Activated effector memory CD4-positive, alpha-beta T cell treated with Interleukin-2 at 50 U/mL for 16 hours (primary cell): ENCODE results near the gene APCDD1L.
"Not testable (repeated sequence)": the region's sequence is repeated elsewhere in the genome, so short reads cannot be mapped to it uniquely, and the experiment has no call there.

Source experiments
- DNase-seq: peaks from one replicate; pipeline ENCODE4 v3.0.0-alpha.2; 2020

The APCDD1L gene

DNA sequence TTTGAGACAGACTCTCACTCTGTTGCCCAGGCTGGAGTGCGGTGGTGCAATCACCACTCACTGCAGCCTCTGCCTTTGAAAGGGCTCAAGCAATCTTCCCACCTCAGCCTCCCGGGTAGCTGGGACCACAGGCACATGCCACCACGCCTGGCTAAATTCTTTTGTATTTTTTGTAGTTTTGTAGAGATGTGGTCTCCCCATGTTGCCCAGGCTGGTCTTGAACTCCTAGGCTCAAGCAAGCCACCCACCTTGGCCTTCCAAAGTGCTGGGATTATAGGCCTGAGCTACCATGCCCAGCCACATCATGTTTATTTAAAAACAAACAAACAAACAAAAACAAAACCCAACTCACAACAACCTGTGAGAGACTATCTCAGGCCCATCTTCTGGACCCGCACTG, 29.7 kb upstream of the APCDD1L start:
- no peak for DNase-seq

GRCh38 chr20:58544286-58544685, 29.1 kb upstream of the APCDD1L start:
- no peak for DNase-seq

GRCh38 chr20:58543274-58543673, 28.1 kb upstream of the APCDD1L start:
- DNase-seq = no peak

GRCh38 chr20:58542411-58543095, 27.4 kb upstream of the APCDD1L start:
- DNase-seq = no peak

DNA sequence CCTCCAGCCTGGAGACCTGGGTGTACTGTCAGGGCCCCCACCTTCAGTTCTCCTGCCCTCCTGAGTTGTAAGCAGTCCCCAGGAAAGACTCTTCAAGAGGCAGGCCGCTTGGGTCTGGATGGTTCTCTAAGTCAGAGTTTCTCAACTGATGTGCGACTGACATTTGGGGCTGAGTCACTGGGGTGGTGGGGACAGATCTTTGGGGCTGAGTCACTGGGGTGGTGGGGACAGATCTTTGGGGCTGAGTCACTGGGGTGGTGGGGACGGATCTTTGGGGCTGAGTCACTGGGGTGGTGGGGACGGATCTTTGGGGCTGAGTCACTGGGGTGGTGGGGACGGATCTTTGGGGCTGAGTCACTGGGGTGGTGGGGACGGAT, 26.8 kb upstream of the APCDD1L start:
- DNase-seq = not testable (repeated sequence)

DNA sequence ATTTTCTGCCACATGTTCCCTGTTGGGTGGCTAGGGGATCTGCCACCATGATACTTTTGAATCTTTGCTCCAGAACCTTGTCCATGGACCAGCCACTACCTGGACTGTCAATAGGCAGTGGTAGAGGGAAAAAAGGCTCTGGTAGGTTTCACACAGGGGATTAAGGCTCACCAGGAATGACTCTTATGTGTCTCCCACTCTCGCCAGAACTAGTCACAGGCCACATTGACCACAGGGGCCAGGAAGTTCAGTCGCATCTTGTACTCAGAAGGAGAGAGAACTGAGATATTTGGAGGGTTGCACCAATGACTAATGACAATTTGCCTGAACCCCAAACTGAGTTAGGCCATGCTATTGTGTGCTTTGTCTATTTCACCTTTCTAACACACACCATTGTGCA, 23.6 kb upstream of the APCDD1L start:
- DNase-seq = no peak

DNA sequence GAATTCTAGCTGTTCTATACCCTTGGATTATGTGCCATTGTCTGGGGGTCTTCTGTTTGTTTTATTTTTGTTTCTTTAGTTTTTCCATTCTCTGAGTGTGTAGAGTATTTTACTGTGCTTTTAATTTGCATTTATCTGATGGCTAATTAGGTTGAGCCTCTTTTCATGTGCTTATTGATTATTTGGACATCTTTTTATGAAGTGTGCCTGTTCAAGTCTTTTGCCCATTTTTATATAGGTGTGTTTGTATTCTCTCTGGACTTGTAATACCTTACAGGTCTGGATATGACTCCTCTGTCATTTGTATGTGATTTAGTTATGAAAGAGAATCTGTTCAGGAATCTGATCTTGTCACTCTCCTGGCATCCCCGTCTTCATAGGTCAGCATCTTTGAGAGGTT, 22.6 kb upstream of the APCDD1L start:
- no peak for DNase-seq

DNA sequence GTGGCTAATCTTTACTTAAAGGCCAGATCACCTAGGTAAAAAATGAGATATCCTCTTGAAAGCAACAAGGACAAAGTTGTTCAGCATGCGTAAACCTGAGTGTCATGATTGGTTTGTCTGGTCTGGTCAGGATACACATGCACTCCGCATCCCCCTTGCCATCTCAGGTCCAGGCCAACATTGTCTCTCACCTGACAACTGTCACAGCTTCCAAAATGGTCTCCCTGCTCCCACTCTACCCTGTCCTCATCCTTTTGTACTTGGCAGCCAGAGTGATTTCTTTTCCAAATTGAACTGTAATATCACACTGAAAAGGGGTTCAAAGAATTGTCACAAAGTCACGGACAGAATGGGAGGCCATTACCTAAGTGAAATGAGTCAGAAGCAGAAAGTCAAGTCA, 21.1 kb upstream of the APCDD1L start:
- no peak for DNase-seq

- DNase-seq = no peak
Measured at GRCh38 chr20:58531657-58532056, 16.5 kb upstream of the APCDD1L start.

- no peak for DNase-seq
Measured at GRCh38 chr20:58531063-58531462, 15.9 kb upstream of the APCDD1L start.

DNA sequence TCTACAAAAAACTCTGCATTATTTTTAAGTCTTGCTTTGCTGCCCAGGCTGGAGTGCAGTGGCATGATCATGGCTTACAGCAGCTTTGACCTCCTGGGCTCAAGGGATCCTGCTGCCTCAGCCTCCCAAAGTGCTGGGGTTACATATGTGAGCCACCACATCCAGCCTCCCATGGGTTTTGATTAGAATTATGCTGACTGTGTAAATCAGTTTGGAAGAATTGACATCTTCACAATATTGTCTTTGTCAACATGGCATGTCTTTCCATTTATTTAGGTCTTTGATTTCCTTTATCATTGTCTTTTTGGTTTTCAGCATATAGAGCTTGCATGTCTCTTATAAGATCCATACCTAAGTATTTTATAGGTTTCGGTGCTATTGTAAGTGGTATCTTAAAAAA, 13.2 kb upstream of the APCDD1L start:
- DNase-seq = no peak

- no peak for DNase-seq
Measured at GRCh38 chr20:58526411-58526810, 11.2 kb upstream of the APCDD1L start.

GRCh38 chr20:58524814-58525213, 9.6 kb upstream of the APCDD1L start:
- DNase-seq = no peak

DNA sequence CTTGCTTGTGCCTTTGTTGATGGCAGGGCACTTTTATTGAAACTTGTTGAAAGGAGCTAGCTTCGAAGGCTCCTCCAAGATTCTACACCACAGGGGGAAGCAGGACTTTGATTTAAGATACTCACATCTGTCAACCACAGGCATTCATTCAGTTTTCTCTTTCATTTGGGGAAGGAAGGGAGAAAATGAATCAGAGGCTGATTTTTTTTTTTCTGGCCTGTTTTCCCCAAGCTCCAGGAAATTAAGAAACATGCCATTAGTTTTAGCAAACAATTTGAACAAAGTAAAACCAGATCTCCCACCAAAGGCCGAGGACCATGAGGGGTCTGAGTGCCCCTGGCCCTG, 8.7 kb upstream of the APCDD1L start:
- no peak for DNase-seq

DNA sequence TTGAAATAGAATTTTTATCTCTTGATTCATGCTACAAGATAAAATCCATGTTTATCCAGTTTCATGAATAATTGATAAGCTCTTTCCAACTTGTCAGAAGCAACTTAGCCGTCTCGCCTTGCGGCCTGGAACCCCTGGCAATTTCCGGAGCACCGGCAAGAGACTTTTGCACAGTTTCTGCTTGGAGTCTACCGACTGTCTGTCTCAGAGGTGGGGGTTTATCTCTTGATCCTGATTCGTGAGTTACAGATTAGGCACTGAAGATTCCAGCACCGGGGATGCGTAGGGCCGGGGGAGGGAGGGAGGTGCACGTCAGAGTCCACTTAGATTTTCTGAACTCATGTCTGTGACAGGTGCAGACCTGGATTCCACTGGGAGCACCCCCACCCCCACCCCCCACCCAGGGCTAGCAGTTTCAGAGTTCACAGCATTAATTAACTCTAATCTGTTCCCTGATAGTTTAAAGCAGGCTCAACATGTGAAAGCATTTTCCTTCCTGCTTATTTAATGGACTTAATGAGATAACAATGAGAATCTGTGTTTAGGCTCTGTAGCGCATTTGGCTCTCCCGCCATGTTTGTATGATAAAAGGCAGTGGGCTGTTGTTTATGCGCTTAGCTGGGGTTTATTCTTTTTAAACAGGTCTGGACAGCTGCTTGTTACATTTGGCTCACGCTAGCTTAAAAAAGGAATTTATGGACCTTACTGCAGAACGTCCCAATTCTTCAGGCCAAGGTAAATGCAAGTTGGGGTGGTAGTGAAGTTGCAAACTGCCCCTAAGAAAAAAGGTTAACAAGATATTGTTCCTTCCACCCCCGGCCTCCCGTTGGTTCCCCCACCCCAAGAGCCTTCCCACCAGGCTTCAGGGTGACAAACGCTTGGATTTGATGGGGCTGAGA, 8.1 kb upstream of the APCDD1L start:
- DNase-seq = no peak

DNA sequence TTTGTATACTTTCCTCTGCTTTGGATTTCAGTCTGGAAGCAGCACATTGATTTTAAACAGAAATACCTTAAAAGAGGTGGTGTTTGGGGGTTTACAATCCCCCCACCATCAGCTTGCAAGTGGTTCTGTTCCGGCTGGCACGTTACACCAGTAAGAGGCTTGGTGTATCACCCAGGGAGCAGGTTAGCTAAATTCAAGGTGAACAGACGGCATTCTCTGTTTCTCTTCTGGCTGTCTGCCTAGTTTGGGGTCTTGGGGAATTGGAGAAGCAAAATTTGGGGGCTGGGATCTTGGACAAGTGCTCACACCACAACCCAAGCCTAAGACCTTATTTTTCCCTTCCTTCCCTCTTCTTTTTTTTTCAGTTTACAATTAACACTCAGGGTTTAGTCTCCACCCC, 7.5 kb upstream of the APCDD1L start:
- DNase-seq = no peak

DNA sequence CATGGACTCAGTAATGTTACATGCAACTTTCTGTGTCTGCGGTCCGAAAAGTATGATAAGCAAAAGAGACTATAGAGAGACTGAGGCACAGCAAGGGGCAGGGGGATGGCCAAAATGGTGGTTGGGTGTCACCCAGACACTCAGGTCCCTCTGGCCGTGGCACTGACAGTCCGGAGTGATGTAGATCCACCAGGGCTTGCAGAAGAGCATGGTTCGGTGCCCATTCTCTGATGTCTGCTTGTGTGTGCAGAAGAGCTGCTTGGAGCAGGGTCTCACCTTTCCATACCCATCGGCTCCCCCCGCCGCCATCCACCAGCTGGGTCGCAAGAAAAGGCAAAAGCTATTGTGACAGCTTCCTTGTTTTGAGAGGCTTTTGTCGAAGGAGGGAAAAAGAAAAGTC, 6.6 kb upstream of the APCDD1L start:
- no peak for DNase-seq

- no peak for DNase-seq
Measured at GRCh38 chr20:58519940-58520712, 4.9 kb upstream of the APCDD1L start.

- DNase-seq = no peak
Measured at GRCh38 chr20:58518896-58519593, 3.8 kb upstream of the APCDD1L start.

DNA sequence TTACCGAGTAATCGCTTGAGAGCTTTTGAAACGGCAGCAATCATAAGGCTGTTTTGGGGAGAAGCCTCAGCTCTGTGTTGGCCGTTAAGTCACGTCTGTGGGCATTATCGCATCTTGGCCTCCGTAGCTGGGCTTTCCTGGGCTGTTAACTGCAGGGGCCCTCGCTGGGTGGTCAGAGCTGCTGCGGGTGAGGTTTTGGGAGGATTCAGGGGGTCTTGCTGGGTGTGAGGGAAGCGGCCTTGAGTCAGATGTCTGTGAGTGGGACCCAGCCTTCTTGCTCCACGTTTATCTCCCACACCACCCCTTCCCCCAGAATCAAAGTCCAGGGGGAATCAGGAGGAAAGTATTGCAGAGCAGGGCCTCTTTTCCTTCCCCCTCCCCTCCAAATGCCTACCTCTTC, 3.2 kb upstream of the APCDD1L start:
- DNase-seq = no peak

GRCh38 chr20:58514321-58515232, 622 bp downstream of the APCDD1L start:
- DNase-seq = no peak
